Vagina (tissue), 2 donors: ENCODE results near the gene ESPL1.

Source experiments
- CTCF ChIP-seq, 3 experiments: fragments of 450-650 bp in 2 of 3; fragments of 200-600 bp in 1 of 3; sonication (generic) in 1 of 3; IDR thresholded peaks; one replicate each; pipeline ENCODE4 v1.5.1; 2017 to 2019; ENCODE audit warnings: antibody characterized with exemption in 3 of 3, mild to moderate bottlenecking in 2 of 3, moderate library complexity in 2 of 3
- POLR2AphosphoS5 ChIP-seq, 2 donors: sonication (generic); formaldehyde crosslinking; IDR thresholded peaks; one replicate each; pipeline ENCODE4 v1.9.0; 2017; ENCODE audit warnings: antibody characterized with exemption in 2 of 2, mild to moderate bottlenecking in 2 of 2, low read depth in 1 of 2; ENCODE audit not compliant: insufficient read depth in 1 of 2

GRCh38 chr12:53267999-53268629 is at the start of gene ESPL1:
- TF ChIP-seq POLR2AphosphoS5 (IDR thresholded peaks at IDR 0.05; ENCODE audit: insufficient read depth in 1 of 2, low read depth in 1 of 2), result peak; percentile 66 to 80
- TF ChIP-seq CTCF (IDR thresholded peaks at IDR 0.05), result peak in 2 of 3 experiments; percentile 28 to 44
